Kasumi-1 (cell line): Measurements from ENCODE around the gene DUOXA1.
"Not testable (repeated sequence)": the region's sequence is repeated elsewhere in the genome, so short reads cannot be mapped to it uniquely, and the experiment has no call there.

ENCODE experiments used
- DNase-seq, 2 experiments: peaks; one replicate each; lab custom pipeline; 2025; lab: John Stamatoyannopoulos, UW

DUOXA1 gene

DNA sequence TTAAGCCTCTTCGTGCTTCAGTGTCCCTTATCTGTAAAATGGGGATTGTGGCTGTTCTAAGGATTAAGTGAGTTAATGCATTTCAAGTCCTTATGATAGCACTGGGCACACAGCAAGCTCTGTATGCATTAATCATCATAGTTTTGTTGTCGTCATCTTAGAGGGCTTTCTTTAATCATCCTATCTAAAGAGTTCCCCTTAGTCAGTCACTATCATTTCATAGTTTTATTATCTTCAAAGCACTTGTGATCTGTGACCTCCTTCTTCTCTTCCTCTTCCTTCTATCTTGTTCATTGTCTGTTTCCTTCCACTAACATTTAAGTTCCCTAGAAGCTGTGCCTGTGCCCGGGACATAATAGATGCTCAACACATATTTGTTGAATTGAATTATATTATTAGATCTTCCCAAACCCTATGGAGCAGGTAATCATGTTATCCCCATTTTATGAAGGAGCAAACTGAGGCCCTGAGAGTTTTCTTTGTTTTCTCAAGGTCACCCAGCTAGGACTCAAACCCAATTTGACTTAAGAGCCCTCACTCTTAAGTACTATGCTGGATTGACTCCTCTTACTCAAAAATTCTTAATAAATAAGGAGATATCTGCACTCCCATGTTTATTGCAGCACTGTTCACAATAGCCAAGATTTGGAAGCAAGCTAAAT, 39.8 kb downstream of the DUOXA1 start:
- DNase-seq: no peak

DNA sequence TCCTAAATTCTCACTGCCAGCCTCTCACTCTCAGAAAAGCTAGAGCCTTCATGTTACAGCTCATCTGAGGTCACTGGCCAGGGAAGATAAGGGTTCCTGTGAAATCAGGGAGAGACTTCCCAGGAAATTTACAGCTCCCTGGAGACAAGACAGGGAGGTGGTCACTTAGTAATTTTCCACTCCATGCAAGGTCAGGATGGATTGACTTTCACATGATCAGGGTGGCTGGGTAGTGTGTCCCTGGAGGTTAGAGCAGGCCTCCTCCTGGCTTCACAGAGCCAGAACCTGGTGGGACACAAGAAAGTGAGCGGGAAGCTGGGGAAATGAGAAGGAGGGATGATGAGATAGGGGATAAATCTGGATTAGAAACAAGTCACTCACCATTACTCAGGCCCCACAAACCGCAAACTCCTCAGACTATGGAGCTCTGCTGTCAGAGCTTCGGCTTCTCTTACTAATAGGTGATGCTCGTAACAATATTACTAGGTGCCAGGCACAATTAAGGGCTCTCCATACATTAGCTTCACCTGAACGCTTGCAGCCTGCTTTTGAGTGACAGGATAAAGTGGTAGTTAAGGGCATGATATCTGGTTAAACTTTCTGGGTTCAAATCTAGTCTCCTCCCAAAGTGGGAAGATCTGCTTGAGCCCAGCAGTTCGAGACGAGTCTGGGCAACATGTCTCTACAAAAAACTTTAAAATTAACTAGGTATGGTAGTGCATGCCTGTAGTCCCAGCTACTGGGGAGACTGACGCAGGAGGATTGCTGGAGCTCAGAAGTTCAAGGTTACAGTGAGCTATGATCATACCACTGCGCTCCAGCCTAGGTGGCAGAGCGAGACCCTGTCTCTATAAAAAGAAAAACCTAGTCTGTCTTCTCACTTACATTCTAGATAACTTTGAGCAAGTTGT, 40.6 kb downstream of the DUOXA1 start:
- no peak for DNase-seq

DNA sequence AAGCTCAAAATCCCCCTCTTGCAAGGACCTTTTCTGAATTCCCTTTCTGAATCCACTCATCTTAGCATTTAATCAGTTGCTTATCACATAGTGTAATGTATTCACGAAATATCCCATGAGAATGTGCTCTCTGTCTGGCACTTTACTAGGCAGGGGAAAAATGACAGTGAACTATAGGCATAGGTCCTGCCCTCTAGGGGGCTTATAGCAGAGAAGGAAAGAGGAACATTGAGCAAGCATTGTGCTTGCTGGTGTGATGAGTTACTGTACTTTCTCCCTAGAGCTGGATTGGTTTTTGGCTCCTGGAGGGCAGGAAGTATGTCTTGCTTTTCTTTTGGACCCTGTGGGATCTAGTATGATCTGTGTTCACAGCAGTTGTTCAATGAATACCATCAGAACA, 42.2 kb downstream of the DUOXA1 start:
- peak; percentile 4 to 11 for DNase-seq

DNA sequence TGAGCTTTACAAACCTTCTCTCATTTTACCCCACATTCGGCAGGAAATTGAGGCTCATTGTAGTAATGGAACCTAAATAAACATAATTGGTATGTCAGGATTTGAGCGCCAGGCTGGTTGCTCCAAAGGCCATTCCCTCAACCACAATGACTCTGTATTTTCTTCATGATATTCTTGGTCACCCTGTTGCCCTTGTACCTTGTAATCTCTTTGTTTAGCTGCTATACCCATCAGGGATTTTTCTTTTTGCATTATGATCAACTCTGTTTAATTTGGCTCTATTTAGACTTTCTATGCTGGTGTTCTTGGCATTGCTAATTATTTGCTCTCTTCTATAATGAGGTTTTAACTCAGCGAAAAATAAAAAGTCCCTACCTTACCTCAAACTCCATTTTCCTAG, 45.5 kb downstream of the DUOXA1 start:
- DNase-seq: no peak

DNA sequence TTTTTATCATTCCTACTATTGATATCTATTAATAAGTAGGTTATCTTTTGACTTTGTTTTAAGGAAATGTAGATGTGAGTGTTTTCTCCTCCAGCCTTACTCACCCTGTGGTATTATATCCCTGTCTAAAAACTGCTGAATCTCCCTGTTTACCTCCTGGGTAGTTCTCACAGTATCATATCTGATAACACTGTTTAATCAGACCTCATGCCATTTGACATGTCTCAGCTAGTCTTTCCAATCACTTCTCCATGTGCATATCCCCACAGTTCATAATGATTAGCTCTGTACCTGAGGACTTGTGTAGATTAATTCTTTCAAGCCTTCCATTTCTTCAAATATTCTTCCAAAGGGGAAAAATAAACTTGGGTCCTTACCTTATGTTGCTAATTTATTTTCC, 46.5 kb downstream of the DUOXA1 start:
- no peak for DNase-seq

DNA sequence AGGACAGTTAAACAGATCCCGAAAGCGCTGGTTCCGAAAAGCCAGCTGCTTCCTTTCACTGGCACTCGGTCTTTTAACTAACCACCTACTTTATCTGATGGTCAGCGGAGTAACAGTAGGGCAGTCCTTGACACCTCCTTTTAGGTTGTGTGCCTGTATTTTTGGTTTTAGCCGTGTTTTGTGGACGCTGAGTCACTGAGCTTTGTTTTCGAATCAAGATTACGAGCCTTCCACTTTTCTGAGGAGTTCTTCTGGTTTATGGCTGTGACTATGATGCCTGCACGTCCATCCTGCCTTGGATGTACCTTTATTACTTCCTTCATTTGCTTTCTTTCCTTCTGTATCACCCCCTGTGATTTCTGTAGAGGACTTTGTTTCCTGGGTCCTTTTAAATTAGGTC, 47.3 kb downstream of the DUOXA1 start:
- not testable (repeated sequence) for DNase-seq

DNA sequence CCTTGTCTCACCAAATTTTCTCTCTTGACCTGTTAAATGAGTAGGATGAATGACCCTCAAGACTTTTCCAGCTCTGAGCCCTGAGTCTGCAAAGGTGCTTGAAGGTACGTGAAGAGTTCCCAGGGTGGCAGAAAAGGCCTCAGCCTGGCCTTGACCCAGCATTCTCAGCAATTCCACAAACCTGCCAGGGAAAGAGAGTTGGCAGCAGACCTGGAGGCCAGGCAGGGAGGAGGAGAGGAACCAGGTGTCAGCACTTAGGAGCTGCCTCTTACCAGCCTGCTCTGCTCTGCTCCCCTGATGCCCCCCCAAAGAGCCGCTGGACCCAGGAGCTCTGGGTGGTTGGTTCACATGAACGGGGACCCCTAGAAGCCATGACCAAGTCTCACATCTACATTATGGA, 49.1 kb downstream of the DUOXA1 start:
- DNase-seq: not testable (repeated sequence)

DNA sequence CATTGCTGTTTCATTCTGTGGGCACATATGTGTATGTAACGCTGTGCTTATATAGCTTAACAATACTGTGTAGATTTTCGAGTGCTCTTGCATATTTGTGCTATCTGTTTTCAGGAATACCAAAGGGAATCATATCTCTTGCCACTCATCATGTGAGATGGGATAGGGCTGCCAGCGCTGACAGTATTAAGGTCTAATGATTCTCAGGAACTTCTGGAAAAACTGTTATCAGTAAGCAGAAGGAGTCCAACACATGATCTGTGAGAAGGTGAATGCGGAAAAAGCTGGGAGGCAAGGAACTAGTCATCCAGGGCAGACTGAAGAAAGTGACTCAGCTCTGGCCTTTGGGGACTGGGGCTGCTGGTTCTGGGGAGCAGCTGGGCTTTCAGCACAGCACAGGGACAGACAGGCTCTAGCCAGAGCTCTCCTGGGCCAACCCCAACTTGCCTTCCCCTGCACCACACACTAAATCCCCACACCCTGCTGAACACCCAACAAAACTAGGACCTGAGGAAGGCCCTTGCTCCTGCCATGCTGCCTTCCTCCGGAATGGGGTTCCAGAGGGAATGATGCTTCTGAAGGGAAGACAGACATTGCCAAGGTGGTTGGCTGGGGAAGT, 49.9 kb downstream of the DUOXA1 start:
- DNase-seq: not testable (repeated sequence)

DNA sequence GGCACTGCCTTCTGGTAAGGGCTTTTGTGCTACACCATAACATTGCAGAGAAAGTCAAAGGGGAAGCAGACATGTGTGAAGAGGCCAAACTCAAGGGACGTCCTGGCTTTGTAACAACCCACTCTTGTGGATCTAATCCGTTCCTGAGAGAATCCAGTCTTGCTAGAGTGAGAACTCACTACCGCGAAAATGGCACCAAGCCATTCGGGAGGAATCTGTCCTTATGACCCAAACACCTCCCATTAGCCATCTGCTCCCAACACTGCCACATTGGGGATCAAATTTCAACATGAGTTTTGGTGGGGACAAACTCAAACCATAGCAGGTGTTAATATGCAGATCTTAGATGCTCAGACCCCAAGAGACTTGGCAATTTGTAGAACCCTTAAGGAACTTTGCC, 50.5 kb downstream of the DUOXA1 start:
- not testable (repeated sequence) for DNase-seq

DNA sequence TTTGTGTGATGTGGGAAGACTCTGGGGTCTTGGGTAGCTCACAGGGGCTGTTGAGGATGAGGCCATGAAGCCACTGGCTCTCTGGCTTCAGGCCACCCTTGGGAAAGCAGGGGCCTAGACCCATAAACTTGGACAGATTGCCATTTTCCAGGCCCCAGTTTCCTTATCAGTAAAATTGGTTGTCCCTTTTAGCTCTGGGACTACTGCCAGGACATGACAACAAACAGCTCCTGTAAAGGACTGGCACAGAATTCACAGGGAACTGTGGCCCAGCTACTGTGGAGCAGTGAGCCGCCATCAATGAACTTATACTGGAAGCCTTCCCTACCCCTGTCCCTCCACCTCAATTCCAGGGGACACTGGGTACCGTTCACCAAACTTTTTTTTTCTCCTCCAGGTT, 52.3 kb downstream of the DUOXA1 start:
- not testable (repeated sequence) for DNase-seq

DNA sequence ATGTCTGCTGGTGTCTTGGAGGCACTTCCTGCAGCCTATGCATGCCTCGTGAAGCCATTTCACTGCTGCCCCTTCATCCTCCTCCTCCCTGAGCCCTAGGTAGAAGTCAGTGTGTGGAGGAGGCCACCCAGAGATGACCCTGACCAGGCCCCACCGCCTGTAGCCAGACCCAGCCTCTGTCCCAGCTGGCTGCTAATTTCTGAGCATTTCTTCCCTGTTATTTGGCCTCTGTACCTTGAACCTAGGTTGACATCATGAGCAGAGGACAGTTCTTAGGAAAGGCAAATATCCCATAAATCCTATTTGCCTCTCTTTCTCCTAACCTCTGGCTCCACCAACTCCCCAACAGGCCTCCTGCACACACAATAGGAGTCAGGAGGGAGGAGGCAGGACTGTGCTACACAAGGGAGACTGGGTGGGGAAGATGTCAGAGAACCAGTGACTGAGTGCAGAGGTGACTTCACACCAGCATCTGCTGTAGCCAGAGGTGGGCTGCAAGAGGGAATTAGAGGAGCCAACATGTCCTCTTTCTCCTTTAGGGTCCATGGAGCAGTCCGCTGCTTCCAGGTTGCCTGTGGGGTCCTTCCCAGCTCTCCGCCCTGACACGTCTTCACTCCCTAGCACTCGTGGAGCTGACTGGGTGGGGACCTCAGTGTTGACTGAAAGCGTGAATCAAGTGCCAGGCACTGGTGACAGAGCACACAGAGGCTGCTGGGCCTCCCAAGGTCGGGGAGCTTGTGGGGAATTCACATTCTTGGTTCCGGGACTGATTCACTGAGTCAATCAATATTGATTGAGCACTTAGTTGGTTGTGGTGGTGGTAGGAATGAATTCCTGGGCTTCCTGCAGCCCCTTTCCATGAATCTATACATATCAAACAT, 54.0 kb downstream of the DUOXA1 start:
- not testable (repeated sequence) for DNase-seq

DNA sequence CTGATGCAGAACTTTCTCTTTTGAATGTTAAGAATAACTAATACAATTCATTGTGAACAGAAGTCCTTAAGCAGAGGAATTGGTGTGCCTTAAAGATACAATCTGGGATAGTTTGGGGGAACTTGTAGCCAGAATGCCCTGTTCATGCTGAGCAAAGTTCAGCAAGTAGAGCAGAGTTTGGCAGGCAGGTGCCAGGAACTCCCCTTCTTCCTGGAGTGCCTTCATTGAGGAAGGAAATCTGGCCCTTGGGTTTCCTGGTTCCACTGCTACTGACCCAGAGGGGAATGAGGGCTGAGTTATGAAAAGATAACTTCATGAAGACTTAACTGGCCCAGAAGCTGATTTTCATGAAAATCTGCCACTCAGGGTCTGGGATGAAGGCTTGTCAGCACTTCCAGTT, 56.1 kb downstream of the DUOXA1 start:
- not testable (repeated sequence) for DNase-seq

DNA sequence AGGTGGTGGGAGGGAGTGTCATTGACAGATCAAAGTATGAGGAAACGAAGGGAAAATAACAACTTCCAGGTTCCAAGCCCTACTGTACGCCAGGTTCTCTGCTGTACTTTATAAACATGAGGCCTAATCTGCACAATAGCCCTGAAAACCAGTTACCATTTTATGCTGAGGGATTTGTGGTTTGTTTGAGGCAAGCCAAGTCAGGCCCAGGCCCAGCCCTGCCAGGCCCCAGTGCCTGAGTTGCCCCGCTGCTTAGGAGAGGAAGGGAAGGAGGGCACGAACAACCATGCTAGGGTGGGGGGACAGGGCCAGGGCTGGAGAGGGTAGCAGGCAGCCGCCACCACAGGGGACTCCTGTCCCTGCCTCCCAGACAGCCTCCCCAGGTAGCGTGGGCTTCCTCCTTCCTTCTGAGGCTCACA, 59.7 kb downstream of the DUOXA1 start:
- DNase-seq: not testable (repeated sequence)
